NOMO-1 treated with DMSO at 0.1 percent for 48 hours (cell line): ENCODE results near the gene ANKRD2.
"Not testable (repeated sequence)": the region's sequence is repeated elsewhere in the genome, so short reads cannot be mapped to it uniquely, and the experiment has no call there.

Experiments used
- DNase-seq: peaks from one replicate; lab custom pipeline; 2025; ENCODE audit not compliant: unreplicated experiment; lab: John Stamatoyannopoulos, UW

The ANKRD2 gene

DNA sequence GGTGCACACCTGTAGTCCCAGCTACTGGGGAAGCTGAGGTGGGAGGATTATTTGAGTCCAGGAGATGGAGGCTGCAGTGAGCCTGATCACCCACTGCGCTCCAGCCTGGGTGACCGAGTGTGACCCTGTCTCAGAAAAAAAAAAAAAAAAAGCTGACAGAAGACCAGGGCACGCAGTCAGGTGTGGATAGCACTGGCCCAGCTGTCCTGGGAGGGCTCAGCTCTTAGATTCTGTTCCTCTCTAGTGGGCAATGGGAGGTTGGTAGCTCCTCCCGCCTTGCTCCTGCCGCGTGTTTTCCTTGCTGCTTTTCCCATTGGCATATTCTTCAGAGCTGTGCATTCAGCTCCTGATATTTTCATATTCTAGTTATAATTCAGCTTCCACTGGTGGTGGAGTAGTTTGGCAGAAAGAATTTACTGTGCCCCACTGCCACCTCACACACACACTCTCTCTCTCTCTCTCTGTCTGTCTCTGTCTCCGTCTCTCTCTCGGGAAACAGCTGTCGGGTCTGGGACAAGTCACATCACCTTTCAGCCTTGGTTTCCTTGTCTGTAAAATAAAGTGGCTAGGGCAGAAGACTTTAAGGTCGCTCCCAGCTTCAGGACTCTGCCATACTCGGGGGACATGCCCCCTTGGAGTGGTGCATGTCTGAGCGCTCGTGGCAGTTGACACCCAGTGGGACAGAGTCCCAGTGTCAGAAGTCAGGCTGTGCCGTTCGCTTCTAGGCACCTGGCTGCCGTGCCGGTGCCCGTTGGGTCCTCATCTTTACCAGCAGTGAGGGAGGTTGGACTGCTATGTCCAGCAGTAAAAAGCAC, 25.9 kb upstream of the ANKRD2 start:
- no peak for DNase-seq

DNA sequence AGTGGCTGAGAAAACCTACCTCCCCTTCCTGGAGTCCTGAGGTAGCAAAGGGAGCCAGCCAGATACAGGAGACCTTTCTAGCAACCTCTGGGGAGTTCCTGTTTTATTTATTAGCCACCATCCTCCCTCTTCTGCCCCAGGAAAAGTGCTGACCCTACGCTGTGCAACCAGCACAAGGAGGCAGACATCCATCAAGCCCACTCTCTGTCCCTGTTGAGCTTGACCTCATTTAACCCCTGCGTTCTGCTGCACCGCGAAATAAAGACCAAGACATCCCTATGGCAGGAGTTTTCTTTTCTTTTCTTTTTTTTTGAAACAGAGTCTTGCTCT, 25.3 kb upstream of the ANKRD2 start:
- DNase-seq = no peak

DNA sequence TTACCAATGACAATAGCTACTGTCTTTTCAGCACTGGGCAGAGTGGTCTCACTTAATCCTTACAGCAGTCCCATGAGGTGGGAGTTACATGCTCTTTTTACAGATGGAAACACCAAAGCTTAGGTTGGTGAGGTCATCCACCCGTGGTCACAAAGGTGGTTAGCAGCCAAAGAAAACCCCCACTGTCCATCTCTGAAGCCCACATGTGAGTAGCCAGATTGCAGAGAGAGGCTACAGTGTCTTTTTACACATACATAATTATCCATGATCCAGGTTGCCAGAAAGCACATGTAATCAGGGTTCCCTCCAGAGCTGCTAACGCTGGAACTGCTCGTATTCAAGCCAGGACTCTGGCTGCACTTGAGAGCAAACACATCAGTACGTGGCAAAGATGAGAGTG, 24.6 kb upstream of the ANKRD2 start:
- DNase-seq = no peak

DNA sequence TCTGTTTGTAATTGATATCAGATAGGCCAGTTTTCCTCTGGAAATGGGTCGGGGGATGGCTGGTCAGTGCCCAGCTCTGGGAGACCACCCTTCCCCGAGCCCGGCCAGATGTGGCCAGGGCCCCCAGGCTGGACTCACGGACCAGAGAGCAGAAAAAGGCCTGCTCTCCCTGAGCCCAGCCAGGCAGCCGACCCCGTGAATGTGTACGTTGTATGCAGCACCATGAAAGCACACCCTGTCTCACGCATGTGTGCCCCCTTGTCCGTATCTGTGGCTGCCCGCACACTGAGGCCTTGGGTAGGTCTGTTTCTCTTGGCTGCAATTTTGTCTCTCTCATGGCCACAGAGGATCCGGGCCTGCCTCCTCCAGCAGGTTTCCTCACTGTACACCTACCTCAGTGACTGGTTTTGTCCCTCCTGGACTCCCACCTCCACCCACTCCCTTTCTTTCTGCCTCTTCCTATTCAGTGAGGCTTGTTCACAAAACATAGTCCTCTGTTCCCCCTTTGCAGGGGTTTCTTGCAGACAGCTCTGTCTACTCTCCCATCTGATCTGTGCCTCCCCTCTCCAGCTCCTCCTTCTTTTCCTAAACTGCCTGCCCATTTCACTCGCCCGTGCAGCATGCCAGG, 23.6 kb upstream of the ANKRD2 start:
- no peak for DNase-seq

DNA sequence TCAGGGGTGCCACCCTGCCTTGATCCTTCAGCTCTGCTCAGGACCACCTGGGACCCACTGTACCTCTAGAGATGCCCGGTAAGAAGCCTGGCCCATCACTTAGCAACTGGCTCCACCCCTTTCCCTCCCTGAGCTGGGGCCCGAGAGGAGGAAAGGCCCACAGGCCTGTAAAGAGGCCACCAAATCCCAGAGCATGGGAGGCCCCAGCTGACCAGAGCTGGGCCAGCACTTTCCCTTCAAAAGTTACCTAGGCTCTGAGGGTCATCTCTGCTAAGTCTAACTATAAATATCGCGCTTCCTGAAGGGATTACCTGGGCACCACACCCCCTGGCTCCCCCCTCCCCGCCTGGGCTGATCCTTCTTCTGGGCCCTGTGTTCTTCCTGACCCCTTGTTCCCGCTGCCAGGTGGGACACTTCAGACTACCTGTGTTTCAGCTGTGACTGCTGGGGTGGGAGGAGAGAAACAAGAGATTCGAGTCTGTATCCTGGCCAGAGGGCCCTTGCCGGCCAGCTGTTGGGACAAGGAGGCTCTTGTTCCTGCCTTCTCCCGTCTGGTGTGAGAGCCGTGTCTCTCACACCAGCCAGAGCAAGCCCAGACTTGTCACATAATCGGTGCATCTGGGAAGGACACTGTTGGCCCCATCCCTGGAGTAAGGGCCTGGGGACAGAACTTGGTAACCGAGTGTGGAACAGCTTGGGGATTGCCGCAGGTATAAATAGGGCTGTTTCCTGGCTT, 22.8 kb upstream of the ANKRD2 start:
- DNase-seq = no peak

DNA sequence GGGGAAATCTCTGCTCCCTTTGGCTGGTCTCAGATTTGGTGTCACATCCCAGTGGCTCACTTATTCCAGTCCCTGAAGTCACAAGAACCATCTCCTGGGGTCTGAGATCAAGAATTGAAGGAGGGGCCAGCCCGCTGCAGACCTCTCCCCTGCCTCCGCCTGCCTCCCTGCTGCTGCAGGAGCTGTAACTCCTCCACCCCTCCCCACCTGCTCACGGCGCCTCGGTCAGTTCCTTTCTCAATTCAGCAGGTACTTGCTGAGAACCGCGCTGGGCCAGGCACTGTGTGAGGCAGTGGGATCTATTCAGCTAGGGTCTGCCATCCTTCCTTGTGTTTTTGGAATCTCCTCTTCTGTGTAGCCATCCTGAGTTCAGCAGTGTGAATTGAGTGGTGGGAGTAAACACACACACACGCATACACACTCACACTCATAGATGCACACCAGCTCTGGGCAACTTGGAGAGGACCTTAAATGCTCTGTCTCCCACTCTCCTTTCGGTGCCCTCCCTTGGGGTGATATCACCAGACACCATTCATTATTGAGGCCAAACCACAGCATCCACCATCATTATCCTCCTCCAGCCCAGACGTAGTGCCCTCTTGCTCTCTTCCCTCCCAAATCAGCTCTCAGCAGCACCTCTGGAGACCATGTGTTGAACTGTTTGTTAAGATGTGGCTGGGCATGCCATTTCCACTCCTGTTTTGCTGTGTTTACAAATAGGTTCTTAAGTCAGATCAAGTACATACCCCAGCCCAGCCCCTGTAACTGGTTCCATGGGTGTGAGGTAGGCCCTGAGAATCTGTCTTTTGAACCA, 22.0 kb upstream of the ANKRD2 start:
- no peak for DNase-seq

DNA sequence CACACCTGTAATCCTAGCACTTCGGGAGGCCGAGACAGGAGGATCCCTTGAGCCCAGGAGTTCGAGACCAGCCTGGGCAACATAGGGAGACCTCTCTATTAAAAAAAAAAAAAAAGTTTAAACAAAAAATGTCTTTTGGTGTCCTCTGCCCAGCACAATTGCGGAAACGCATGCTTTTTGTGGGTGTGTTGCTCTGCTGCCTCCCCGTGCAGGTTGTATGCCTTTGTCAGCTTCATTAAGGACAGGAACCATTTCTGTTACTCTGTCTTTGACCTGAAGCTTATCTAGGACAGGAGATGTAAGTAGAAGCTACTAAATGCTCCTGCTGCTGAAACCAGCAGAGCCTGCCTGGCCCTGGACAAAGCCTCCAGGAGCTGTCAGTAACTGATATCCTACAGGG, 21.3 kb upstream of the ANKRD2 start:
- no peak for DNase-seq

DNA sequence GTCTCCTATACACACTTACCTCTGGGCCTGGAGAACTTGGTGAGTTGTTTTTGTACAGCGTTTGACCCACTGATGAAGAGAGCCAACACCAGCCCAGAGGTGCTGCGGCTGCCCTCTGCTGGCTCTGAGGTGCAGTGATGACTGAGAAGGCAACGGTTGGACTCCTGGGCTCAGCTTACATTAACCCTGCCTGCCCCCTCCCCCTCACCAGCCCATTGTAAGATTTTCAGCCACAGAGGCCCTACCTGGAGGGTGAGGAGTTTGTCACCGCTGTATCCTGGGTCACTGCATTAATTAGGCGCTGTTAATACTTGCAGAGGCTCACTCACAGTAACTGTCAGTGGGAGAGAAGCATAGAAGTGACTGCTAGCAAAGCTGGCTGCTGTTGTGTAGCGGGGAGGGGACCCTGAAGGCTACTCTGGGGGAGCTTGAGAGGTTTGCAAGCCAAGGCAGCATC, 19.0 kb upstream of the ANKRD2 start:
- DNase-seq = peak; percentile 47

DNA sequence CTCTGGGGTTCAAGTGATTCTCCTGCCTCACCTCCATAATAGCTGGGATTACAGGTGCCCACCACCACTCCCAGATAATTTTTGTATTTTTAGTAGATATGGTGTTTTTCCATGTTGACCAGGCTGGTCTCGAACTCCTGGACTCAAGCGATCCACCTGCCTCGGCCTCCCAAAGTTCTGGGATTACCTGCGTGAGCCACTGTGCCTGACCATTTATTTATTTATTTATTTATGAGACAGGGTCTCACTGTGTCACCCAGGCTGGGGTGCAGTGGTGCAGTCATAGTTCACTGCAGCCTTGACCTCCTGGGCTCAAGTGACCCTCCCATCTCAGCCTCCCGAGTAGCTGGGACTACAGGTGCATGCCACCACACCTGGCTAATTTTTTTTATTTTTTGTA, 18.2 kb upstream of the ANKRD2 start:
- not testable (repeated sequence) for DNase-seq

DNA sequence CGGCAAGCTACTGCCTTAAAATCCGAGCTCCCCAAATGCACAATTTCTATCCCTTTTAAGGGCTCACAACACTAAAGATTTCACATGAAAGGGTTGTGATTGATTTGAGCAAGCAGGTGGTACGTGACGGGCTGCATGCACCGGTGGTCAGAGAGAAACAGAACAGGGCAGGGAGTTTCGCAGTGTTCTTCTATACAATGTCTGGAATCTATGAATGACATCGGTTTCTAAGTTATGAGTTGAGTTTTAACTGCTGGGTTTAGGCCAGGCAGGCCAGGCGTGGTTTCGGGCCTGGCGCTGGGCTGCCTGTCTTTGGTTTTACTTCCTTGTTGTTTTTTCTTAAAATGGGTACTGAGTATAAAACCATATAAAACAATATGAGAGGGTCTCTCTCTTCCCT, 17.0 kb upstream of the ANKRD2 start:
- DNase-seq = not testable (repeated sequence)

DNA sequence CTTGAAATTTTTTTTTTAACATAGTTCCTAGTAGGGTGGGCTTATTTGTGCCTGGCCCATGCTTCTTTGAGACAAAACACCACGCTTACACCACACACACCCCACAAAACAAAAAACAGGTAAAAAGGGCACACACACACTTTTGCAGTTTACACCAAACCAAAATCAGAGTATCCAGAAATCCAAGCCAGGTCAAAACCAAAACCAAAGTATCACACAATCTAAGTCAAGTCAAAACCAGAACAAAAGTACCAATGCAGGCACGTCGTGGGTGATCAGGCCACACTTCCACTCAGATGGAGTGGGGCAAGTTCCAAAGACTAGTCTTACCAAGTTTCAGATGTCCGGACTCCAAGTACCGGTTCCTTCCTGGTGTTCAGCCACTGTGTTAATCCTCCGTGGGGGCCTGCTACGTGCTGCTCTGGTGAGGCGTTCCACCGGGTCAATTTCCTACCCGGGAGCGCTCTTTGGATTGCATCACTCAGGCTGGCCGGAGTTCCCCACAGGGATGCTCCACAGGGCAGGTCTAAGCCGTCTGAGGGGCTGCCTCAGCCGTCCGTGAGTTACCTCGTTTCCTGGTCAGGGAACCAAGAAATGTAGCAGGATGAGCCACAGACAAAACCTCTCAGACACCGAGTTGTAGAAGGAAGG, 11.7 kb upstream of the ANKRD2 start:
- DNase-seq = not testable (repeated sequence)

DNA sequence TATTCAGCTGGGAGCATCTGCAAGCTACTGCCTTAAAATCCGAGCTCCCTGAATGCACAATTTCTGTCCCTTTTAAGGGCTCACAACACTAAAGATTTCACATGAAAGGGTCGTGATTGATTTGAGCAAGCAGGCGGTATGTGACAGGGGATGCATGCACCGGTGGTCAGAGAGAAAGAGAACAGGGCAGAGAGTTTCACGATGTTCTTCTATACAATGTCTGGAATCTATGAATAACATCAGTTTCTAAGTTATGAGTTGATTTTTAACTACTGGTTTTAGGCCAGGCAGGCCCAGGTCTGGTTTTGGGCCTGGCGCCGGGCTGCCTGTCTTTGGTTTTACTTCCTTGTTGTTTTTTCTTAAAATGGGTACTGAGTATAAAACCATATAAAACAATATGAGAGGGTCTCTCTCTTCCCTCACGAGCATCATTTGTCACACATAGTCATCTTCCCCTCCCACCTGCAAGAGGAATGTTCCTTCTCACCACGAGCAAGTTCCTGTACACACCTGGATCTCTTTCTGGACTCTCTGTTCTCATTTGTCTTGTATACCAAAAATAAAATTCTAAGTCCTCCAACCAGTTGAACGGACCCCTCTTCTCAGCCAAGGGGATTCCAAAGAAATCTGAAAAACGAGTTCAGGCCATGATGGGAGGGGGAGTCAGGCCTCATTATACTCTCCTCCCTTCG, 11.0 kb upstream of the ANKRD2 start:
- not testable (repeated sequence) for DNase-seq

DNA sequence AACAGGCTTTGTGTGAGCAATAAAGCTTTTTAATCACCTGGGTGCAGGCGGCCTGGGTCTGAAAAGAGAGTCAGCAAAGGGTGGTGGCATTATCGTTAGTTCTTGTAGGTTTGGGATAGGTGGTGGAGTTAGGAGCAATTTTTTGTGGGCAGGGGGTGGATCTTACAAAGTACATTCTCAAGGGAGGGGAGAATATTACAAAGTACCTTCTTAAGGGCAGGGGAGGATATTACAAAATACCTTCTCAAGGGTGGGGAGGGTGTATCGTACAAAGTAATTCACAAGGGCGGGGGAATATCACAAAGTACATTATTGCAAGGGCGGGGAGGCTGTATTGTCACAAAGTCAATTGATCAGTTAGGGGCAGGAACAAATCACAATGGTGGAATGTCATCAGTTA, 10.2 kb upstream of the ANKRD2 start:
- not testable (repeated sequence) for DNase-seq

DNA sequence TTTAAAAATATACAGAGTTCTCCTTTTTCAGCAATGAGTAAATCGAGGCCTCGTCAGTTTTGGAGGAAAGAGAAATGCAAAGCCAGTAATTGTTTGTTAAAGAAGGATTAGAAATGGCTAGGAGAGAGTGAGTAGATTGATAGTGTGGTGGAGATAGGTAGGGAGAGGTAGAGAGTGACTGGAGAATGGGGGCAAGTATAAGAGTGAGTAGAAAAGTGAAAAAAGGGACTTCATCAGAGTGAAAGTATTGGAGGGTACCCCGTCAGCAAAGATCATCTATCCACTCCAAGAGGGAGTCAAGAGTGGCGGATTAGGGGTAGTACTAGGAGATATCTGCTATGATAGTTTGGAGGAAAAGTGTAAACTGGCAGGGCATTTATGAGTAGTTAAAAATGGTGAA, 9.2 kb upstream of the ANKRD2 start:
- DNase-seq = no peak

DNA sequence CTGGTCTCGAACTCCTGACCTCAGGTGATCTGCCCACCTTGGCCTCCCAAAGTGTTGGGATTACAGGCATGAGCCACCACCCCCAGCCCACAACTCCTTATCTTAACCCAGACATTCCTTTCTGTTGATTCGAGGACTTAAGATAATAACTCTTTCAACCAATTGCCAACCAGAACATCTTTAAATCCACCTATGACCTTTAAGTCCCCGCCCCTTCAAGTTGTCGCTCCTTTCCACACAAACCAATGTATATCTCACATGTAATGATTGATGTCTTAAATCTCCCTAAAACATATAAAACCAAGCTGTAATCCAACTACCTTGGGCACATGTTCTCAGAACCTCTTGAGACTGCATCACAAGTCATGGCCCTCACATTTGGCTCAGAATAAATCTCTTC, 7.8 kb upstream of the ANKRD2 start:
- no peak for DNase-seq

DNA sequence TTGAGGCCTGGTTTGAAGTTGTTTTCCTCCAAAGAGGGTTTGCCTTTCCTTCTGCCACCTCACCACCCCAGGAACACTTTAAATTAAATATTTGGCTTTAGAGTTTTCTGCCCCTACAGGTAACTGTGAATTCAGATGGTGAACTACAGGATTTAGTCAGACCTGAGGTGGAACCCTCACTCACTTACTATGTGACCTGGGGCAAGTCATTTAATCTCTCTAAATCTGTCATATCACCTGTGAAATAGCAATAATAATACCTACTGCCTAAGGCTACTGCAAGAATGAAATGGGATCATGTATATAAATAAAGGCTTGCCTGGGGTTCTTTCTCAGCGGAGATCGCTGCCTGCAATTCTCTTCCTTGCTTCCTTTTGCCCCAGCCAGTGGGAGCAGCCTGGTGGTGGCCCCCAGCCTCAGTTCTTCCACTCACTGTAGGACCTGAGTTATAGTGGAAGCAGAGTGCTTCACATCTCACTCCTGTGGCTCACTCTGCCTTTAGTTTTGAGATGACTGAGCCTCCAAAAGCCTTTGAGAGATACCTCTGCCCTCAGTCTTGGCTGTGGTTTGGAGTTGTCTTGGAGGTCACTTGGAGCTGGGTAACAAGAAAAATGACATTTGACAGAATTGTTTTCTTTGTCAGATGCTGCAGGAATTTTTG, 6.1 kb upstream of the ANKRD2 start:
- DNase-seq = no peak

DNA sequence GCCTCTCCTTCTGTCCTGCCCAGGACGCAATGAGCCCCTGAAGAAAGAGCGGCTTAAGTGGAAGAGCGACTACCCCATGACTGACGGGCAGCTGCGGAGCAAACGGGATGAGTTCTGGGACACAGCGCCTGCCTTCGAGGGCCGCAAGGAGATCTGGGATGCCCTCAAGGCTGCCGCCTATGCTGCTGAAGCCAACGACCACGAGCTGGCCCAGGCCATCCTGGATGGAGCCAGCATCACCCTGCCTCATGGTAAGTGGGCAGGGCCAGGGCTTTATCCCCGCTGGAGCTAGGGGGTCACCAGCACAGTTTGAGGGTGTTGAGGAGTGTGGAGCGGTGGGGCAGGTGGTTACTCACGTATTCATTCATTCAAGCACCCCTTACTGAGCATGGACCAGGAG, 4.7 kb upstream of the ANKRD2 start:
- no peak for DNase-seq

DNA sequence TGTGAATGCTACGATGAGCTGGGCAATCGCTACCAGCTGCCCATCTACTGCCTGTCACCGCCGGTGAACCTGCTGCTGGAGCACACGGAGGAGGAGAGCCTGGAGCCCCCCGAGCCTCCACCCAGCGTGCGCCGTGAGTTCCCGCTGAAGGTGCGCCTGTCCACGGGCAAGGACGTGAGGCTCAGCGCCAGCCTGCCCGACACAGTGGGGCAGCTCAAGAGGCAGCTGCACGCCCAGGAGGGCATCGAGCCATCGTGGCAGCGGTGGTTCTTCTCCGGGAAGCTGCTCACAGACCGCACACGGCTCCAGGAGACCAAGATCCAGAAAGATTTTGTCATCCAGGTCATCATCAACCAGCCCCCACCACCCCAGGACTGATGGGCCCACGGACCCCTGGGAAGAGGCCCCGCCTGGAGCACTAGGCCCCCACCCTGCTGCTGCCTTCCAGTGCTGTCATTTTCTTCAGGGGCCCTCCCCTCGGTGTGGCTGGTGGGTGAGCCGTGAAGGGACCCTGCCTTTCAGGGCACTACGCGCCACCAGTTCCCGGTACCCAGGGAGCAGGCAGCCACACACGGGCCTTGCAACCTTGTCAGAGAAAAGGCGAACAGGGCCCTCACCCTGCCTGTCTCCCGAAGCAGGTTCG, 2.3 kb upstream of the ANKRD2 start:
- no peak for DNase-seq

DNA sequence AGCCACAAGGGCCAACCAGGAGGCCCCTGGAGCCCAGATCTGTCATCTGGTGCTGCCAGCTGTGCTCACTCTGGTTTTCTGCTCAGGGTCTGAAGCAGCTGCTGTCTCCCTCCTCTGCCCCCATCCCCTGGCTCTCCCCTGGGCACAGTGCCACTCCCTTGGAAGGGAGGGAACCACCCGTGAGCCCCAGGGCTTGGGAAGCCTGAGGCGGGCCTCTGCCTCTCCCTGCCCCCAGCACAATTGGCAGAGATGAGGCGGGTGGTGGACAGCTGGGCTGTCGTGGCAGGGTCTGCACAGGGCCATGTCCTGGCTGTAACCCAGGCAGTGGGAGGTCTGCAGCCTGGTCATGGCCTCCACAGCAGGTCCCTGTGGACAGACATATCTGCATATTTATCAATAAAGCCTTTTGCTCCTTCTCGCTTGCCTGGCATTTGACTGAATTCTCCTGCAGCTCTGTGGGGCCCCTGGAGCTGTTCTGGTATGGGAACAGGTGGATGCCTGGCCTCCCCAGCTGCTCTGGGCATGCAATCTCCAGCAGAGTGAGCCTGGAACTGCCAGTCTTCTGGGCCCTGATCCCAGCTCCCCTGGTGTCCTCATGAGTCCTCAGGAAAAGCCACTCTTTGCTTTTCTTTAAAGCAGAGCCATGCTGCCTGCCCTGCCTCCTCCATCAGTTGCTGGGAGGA, 1.6 kb upstream of the ANKRD2 start:
- DNase-seq = no peak
